B cell (primary cell): ENCODE measurements around the gene ZNF469.

Experiments
- EZH2 ChIP-seq: IDR thresholded peaks from 2 replicates; pipeline ENCODE4 v1.6.1; 2012; ENCODE audit warnings: borderline replicate concordance, low read depth, mild to moderate bottlenecking, moderate library complexity, low read length; ENCODE audit not compliant: insufficient read depth, poor library complexity, severe bottlenecking
- TF ChIP-seq, protein P1 (sequence below): fragments of 200-600 bp; IDR thresholded peaks from one replicate; pipeline ENCODE4 v1.8.0; 2022; ENCODE audit warnings: antibody characterized with exemption, mild to moderate bottlenecking

DNA sequence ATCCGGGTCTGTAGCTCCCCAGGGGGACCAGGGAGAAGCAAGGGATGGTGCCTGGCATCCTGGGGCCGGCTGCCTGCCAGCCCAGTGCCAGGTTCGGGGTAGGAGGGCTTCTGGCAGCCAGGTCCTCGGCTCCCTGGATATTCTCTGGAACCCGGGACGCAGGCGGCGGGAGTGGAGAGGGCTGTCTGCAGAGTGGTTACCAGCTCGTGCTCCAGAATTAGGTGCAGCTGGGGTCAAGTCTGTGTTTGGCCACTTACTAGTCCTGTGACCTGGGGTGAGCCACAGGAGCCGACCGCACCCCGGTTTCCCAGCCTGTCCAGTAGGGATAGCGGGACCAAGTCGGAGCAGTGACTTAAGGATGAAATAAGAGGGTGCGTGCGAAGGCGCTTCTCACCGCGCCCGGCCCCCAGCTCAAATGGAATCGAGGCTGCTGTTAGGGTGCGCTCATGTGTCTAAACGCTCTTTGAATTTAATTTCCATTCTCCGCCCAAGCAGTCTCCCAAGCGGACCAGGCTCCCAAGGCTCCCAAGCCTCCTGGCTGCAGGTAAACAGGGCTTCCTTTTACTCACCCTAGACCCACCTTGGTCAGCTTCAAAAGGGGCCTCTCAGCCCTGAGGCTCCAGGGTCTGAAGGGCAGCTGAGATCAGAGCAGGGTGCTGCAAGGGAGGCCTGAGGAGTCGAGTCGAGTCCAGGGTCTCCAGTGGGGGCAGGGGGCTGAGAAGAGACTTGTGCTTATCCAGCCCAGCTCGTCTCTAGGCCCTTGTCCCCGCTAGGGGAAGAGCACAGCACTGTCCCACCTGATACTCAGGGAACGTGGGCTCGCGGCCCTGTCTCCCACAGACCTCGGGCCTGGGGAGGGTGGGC, 28.3 kb upstream of the ZNF469 start:
- TF ChIP-seq, protein P1, sequence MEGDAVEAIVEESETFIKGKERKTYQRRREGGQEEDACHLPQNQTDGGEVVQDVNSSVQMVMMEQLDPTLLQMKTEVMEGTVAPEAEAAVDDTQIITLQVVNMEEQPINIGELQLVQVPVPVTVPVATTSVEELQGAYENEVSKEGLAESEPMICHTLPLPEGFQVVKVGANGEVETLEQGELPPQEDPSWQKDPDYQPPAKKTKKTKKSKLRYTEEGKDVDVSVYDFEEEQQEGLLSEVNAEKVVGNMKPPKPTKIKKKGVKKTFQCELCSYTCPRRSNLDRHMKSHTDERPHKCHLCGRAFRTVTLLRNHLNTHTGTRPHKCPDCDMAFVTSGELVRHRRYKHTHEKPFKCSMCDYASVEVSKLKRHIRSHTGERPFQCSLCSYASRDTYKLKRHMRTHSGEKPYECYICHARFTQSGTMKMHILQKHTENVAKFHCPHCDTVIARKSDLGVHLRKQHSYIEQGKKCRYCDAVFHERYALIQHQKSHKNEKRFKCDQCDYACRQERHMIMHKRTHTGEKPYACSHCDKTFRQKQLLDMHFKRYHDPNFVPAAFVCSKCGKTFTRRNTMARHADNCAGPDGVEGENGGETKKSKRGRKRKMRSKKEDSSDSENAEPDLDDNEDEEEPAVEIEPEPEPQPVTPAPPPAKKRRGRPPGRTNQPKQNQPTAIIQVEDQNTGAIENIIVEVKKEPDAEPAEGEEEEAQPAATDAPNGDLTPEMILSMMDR, result no peak
- TF ChIP-seq EZH2, result no peak
